GM10266 (cell line): ENCODE data around the gene YIPF3.

Source experiments
- DNase-seq: peaks from one replicate; pipeline ENCODE4 v3.0.0; 2012; ENCODE audit errors: extremely low spot score
- TF ChIP-seq, protein P1 (sequence below): IDR thresholded peaks from 2 replicates; pipeline ENCODE4 v1.5.1; 2012; ENCODE audit warnings: mild to moderate bottlenecking, low read depth; ENCODE audit not compliant: control insufficient read depth, insufficient read depth; ENCODE audit errors: missing control alignments

The YIPF3 gene

DNA sequence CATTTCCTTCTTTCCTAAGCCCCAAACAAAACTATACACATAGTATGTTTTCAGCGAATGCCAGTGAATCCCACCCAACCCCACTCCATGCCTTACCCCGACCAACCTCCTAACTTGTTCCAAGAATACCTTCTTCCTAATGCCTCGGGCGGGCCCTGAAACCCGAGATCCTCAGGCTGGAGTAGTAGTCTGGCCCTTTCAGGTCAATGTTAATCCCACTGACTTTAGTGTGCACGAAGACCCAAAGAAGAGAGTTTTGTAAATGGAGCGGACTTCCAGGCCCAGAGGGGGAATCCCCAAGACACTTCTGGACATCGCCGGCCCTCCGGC lies 394 bp downstream of the YIPF3 start:
- DNase-seq, result no peak
- TF ChIP-seq, protein P1, sequence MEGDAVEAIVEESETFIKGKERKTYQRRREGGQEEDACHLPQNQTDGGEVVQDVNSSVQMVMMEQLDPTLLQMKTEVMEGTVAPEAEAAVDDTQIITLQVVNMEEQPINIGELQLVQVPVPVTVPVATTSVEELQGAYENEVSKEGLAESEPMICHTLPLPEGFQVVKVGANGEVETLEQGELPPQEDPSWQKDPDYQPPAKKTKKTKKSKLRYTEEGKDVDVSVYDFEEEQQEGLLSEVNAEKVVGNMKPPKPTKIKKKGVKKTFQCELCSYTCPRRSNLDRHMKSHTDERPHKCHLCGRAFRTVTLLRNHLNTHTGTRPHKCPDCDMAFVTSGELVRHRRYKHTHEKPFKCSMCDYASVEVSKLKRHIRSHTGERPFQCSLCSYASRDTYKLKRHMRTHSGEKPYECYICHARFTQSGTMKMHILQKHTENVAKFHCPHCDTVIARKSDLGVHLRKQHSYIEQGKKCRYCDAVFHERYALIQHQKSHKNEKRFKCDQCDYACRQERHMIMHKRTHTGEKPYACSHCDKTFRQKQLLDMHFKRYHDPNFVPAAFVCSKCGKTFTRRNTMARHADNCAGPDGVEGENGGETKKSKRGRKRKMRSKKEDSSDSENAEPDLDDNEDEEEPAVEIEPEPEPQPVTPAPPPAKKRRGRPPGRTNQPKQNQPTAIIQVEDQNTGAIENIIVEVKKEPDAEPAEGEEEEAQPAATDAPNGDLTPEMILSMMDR, result no peak

DNA sequence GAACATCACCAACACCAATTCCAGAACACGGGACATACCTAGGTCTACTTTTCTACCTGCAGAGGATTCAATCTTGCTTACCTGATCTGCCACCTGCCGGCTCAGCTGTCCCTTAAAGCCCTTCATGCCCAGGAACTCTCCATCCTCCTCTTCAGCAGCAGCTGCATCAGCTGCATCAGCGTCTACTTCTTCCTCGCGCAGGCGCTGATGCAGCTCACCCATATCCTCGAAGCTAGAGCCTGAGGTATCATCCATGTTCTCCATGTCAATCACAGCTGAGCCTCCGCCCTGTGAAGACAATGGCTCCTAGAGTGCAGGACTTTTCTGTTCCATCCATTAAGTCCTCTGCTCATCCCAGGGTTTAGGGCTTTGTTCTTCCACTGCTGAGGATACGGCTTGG lies 918 bp downstream of the YIPF3 start:
- TF ChIP-seq, protein P1, result no peak
- no peak for DNase-seq

DNA sequence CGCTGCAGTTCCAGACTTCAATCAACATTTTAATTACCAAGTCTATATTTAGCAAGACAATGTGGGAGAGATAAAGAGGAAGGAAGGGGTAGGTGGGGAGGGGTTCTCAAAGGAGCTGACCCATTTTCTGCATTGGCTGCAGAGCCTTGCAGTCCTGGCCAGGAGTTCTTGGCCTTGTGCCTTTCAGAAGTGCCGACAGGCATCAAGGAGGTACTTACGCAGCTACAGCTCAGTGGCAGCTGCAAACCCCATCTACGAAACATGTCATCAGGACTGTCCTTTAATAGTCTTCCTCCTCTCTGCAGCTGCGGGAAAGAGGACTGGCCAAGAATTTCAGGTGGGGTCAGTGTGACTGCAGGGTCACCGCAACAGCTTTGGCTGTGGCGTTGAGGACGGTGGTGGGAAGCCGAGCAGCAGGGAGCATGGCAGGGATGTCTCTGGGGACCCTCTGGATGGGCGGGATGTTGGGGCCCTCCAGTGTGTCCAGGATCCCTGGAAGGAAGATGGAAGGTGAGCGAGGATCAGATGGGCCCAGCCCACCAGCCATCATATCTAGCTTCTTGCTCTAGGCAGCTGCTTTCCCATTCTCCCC lies 4.8 kb downstream of the YIPF3 start:
- TF ChIP-seq, protein P1, result no peak

DNA sequence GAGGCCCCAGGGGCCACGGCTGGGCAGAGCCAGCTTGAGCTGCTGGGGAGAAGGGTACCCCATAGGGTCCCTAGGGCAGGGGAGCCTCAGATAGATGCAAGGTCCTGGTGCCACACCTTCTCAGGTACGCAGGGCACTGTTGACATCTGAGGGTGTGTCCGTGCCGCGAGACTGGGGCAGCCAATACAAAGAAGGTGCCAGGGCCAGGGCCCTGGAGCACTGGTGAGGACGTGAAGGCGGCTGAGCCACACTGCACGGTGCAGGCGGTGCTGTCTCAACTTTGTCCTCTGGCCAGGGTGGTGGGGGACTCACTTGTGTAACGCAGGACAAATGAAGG lies 5.9 kb downstream of the YIPF3 start:
- no peak for DNase-seq
- TF ChIP-seq, protein P1, result no peak

More for the DNA sequence above, 4.8 kb downstream of the YIPF3 start:
- no peak for DNase-seq

DNA sequence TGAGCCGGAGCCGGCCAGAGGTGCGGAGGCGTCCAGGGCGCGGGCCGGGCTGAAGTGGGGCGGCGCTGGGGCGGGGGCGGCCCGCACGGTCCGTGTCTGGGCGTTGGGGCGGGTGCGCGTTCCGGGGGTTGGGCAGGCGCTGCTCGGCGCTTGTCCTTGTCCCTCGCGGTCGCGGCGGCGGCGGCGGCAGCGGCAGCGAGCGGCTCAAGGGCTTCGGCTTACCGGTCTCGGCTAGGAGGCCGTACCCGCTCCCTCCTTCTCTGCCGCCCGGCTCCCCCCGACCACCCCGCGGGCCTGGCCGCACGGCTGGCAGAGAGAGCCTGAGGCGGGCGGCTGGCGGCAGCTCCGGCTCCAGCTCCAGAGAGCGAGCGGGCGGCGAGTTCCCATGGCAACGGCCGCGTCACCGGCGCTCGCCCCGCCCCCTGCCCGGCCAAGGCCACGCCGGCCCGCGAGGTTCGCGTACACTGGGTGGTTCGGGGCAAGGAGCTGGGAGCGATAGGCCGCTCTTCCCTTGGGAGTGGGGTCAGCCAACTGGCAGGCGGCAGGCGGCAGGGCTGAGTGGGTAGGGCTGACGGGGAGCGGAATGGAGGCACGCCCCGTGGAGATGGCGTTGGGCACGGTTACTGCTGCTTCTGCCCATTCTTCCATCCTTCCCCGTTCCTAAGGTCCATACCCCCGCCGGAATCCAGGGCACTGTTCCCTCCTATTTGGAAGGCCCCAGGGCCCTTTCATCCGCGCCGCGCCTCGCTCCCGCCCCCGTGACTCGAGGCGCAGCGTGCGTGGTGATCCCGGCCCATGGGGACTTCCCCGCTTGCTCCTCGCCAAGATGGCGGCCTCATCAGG lies 6.5 kb downstream of the YIPF3 start, which contains the start of gene LRRC73:
TSS of gene LRRC73 (minus strand) at position 363 of the 843 bp plus-strand sequence. CDS start 561 bp downstream, outside the sequence.
- peak; percentile 90 for DNase-seq
- TF ChIP-seq, protein P1, result no peak

DNA sequence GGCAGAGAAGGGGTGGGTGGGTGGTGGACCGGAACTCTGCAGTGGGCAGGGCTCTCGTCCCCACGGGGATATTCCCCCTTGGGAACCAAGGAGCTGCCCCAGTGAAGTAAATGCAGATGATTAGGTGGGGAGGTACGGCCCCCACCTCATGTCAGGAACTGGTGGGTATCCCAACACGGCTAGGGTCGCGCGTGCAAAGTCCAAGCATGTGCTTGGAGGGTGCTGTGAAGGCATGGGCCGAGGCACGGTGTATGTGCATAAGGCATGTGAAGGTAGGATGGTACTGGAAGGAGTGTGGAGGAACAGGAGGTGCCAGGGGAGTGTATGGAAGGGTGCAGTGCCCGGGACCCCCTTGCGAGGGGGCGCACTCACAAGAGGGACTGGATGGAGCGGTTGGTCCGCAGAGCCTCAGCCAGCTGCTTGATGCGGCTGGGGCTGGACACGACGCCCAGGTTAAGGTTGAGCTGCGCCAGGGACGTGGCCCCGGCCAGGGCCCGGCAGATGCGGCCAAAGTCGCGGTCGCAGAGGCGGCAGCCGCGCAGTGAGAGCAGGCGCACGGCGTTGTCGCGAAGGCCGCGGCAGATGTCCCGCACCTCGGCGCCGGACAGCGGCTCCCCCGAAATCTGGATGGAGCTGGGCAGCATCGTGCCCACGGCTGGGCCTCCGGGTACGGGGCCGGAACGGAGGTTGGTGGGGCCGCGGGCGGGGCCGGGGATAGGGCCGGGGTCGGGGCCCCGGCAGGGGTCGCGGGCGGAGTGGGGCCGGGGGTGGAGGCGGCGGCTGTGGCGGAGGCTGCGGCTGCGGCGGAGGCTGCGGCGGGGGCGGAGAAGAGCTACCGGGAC lies 7.4 kb downstream of the YIPF3 start:
- no peak for DNase-seq
- TF ChIP-seq, protein P1, result no peak
